ENCODE data around the gene LRRC3.

DNA sequence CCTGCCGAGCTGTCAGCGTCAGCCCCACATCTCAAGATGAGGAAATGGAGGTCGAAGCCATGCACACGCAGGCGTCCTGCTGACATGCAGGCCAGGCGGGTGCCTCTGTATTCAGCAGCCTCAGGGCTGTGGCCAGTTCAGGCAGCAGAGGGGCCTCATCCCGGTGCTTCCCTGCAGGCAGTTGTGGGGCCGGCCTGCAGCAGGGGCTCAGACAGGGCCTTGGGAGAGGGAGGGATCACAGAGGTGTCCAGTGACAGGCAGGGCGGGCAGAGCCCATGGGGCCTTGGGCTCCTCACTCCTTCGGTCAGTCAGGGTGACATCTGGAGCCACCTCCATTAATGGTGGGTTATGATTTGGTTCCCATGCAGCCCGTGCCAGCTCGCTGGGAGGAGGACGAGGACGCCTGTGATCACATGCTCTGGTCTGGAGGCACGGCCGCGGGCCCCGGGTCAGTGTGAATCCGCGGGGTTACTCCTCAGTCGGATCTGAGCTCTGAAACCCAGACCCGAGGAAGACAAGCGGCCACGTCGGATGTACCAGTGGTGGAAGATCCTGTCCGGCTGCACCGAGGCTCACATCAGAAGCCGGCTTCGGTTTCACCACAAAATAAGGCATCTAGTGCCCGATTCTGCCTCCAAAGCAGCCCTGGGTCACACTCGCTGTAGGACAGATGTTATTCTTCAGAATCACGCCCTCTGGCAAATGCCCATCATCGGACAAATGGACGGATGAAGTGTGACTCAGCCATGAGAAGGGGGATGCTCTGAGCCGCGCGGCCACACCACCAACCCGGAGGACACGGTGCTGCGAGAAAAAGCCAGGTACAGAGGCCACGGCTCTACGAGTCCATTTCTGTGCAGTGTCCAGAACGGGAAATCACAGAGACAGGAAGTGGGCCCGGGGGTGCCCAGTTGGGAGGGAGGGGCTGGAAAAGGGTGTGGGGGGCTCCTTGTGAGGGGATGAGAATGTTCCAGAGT, 51.3 kb downstream of the LRRC3 start:
- TF ChIP-seq, protein P1, sequence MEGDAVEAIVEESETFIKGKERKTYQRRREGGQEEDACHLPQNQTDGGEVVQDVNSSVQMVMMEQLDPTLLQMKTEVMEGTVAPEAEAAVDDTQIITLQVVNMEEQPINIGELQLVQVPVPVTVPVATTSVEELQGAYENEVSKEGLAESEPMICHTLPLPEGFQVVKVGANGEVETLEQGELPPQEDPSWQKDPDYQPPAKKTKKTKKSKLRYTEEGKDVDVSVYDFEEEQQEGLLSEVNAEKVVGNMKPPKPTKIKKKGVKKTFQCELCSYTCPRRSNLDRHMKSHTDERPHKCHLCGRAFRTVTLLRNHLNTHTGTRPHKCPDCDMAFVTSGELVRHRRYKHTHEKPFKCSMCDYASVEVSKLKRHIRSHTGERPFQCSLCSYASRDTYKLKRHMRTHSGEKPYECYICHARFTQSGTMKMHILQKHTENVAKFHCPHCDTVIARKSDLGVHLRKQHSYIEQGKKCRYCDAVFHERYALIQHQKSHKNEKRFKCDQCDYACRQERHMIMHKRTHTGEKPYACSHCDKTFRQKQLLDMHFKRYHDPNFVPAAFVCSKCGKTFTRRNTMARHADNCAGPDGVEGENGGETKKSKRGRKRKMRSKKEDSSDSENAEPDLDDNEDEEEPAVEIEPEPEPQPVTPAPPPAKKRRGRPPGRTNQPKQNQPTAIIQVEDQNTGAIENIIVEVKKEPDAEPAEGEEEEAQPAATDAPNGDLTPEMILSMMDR (optimal IDR thresholded peaks at IDR 0.05 in 1 of 3, IDR thresholded peaks at IDR 0.05 in 1 of 3, conservative IDR thresholded peaks at IDR 0.05 in 1 of 3; ENCODE audit: extremely low read depth in 1 of 3, insufficient read depth in 2 of 3, low read length in 3 of 3) = no peak
- no peak for TF ChIP-seq EZH2 (IDR thresholded peaks at IDR 0.05; ENCODE audit: low read length)
